T1000 (cell line): ENCODE results near the gene TEDC2.
A peak's percentile ranks its signal among the peaks of the same experiment; 100 is the strongest.

ENCODE experiments used
- DNase-seq: peaks from one replicate; lab custom pipeline; 2025; ENCODE audit warnings: mixed read lengths; lab: John Stamatoyannopoulos, UW

TEDC2 gene

DNA sequence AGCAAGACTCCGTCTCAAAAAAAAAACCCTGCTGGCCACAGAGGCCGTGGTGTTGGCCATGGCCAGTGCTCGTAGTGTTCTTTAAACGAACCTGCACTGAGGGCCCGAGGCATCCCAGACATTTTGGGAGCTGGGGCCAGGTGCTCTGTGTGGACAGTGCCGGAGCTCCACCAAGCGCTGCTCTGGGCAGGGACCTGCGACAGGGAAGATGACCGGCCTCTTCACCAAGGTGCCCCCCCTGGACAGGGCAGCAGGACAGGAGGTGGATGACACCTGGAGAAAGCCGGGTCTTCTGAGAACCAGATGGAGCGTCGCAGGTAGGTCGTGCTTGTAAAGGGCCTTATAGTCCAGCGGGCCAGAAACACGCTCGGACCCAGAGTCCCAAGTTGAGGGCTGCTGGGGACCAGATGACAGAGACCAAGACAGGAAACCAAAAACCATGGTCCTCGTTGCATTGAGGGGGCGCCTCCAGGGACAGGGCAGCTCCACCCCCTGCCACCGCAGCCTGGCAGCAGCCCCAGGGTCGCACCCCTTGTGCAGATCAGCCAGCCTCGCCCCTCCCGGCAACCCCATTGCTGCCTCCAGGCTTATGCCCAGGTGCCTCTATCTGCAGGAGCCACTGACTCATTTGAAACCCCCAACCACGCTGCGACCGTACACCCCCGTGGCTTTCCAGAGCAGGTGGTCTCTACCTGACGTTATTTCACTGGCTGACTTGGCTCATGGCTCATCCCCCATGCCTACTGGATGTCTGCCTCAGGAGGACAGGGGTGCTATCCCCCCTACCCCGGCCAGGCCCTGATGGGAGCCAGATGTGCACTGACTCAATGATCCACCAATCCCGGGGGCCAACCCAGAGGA, 7.0 kb downstream of the TEDC2 start:
- no peak for DNase-seq

DNA sequence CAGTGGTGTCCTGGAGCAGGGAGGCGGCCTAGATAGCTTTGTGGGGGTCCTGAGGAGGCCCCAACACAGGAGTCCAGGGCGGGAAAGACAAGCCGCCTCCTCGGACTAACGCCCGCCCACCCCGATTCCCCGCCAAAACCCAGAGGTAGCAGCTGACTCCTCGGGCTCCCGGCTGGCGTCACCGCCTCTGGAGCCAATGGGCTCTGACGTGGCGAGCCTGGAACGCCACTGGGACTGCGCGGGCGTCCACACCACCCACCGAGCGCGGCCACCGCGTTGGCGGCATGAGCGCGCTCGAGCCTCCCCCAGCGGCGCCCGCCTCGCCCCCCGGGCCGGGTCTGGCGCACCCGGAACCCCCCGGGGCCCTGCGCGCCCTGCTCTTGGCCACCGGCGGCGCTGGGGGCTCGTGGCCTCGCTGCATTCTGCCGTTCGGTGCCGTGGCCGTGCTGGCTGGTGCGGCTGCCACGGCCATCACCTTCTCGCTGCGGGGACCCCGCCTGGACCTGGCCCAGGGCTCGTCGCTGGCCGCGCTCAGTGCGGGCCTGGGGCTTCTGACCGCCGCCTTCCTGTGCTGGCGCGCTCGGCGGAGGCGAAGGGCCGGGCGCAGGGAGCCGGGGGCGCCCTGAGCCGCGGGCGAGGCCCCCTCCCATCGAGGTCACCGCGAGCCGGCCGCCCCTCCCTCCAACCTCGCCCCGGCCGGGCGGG, 7.8 kb downstream of the TEDC2 start:
- DNase-seq, result peak; percentile 59

- peak; percentile 40 for DNase-seq
These were observed 8.4 kb downstream of the TEDC2 start for GRCh38 chr16:2468233-2468724.

DNA sequence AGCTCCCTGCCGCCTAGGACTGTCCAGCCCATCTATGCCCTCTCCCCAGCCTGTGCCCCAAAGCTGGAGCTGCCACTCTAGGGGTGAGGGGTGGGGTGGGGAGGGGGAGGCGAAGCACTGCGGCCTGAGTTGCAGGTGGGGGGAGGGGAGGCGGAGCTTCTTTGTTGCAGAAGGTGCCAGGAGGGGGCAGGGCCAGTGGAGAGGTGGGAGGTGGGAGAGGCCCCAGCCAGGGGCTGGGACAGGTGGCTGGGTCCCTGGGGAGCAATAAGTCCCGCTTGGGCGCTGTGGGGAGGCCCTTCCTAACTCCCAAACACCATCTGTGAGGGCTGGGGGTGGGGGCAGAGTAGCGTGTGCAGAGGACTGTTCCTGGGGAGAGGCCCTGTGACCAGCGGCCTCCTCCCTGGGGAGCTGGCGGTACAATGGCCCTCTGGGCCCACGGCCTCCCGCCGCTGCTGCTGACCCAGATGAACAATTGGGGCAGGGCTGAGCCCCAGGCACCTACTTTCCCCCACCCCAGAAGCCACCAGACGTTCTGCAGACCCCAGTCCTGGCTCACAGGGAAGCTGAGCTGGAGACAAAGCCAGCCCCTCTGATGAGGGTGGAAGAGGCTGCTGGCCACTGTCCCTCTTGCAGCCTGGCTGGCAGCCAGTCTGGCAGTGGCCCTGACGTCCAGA, 9.0 kb downstream of the TEDC2 start:
- DNase-seq, result no peak

DNA sequence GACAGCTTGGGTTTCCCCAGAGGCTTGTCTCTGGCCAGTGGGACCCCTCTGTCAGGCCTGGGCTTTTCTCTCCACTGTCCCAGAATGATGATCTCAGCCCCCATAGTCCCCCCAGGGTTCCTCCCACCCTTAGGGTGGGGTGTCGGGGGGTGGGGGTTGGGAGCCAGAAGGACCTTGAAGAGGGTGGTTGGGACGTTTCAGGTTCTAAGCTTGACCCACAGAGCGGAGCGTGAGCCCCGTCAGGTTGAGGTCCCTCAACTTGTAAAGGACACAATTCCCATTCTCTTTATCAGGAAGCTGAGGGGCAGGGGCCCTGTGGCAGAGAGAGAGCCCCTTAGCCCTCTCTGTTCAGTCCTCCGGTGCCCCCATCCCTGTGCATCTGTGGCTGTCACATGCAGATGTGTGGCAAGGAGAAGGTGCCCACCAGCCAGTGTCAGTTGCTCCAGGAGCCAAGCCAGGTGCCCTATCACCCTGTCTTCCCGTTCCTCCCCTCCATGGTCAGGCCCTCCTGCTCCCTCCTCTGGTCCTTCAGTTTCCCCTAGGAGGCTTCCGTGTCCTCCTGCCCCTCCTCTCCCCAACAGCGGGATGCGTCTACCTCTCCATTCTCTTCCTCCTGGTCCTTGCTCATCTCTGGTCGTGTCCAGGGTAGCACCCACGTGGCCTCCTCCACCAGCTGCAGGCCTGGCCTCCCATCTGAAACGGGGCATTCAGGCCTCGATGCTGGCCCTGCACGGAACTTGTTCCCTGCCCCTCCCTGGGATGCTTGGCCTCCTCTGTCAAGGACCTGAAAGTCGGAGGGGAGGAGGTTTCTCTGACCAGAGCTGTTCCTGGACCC, 9.7 kb downstream of the TEDC2 start:
- no peak for DNase-seq

DNA sequence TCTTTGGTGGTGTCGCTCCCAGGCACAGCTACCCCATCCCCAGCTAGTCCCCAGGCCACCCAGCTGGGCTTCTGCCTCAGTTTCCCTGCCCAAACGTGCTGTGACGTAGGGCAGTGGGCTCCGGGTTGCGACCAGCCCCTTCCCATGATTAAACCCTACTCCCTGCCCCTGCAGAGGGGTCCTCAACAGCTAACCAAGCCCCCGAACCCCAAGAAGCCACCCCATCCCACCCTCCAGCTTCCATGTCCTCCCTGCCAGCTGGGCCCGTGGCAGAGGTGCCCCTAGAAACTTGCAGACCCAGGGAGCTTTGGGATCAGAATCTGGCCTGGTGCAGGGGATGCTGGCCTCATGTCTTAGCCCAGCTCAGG, 10.3 kb downstream of the TEDC2 start:
- no peak for DNase-seq

GRCh38 chr16:2470603-2471015, 10.7 kb downstream of the TEDC2 start:
- DNase-seq, result no peak

GRCh38 chr16:2471016-2471652, 11.2 kb downstream of the TEDC2 start, which contains the start of gene NTN3:
NTN3 (plus strand) TSS chr16:2471297; CDS start chr16:2471702, 405 bp downstream.
- DNase-seq, result no peak

DNA sequence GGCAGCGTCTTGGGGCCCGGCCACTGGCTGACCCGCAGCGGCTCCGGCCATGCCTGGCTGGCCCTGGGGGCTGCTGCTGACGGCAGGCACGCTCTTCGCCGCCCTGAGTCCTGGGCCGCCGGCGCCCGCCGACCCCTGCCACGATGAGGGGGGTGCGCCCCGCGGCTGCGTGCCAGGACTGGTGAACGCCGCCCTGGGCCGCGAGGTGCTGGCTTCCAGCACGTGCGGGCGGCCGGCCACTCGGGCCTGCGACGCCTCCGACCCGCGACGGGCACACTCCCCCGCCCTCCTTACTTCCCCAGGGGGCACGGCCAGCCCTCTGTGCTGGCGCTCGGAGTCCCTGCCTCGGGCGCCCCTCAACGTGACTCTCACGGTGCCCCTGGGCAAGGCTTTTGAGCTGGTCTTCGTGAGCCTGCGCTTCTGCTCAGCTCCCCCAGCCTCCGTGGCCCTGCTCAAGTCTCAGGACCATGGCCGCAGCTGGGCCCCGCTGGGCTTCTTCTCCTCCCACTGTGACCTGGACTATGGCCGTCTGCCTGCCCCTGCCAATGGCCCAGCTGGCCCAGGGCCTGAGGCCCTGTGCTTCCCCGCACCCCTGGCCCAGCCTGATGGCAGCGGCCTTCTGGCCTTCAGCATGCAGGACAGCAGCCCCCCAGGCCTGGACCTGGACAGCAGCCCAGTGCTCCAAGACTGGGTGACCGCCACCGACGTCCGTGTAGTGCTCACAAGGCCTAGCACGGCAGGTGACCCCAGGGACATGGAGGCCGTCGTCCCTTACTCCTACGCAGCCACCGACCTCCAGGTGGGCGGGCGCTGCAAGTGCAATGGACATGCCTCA, 12.0 kb downstream of the TEDC2 start:
- DNase-seq, result no peak

GRCh38 chr16:2472488-2472864, 12.6 kb downstream of the TEDC2 start:
- DNase-seq, result no peak

GRCh38 chr16:2472885-2473445, 13.1 kb downstream of the TEDC2 start:
- DNase-seq, result no peak

- DNase-seq, result no peak
These were observed 13.6 kb downstream of the TEDC2 start for GRCh38 chr16:2473446-2473926.

DNA sequence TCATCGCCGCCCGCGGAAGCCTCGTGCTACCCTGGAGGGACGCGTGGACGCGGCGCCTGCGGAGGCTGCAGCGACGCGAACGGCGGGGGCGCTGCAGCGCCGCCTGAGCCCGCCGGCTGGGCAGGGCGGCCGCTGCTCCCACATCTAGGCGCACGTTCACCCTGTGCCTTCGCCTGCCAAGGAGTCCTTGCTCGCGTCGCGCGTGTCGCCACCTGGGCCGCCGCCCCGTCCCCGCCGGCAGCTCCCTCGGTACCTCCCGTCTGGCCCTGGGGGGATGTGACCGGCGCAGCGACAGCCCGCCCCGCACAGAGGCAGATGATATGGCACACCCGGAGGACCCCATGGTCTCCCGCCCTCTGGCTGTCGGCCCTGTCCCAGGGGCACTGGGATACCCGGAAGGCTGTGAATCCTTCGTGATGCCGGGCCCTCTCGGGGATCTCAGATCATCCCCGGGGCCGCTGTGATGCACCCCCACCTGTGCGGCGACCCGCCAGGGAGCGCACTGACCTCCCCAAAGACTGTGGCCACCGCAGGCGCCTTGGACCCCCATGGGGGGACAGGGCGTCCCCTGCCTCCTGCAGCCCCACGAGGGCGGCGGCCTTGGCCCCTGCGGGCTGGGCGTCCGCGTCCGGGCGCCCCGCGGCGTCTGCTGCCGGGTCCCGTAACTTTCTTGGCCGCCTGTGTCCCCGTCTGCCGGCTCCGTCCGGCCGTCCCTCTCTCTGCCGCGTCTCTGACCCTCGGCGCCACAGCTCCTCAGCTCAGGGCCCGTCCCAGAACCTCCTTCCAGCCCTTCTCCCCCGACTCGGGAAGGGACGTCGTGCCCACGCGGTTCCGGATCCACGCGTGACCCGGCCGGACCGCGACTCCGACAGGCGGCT, 14.3 kb downstream of the TEDC2 start:
- peak; percentile 19 for DNase-seq

- DNase-seq, result peak; percentile 83
These were observed 15.0 kb downstream of the TEDC2 start, which contains the start of gene TBC1D24 for GRCh38 chr16:2474877-2475412. TBC1D24 (plus strand) TSS chr16:2475127; CDS start chr16:2496149, 21,022 bp downstream.

DNA sequence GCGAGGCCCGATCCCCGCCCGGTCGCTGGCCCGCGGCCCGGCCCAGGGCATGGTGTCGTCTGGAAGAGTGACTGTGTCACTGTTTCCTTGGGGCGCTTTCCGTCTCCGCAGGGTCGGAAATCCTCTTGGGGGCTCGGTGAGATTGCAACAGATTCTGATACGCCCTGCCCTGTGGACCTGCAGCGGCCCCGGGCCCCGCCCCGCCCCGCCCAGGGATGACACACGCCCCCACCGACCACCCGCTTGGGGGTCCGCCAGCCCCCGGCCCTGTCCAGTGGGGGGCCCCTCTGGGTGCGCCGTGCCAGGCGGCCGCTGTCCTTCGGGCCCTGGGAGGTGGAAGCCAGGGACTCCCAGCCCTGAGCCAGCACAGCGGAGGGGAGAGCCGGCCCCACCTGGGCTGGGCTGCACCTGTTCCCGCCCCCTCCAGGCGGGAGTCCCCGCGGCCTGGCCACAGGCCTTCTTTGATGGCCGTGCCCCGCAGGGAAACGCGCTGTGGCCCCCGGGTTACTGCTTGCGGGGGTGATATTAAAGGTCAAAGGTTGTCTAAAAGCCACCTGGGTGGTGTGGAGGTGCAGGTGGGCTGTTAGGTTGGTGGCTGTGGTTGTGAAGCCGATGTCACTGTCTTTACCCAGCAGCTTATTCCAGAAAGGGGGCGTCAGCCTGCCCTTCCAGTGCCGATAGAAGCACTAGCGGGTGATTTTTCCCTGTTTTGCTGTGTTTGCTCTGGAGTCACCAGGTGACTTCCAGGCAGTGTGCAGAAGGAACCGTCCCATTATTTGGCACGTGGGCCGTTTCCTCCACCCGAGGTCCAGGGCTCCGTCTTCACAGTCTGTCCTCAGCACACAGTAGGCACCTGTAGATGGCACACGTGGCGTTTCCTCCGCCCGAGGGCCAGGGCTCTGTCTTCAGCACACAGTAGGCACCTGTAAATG, 15.8 kb downstream of the TEDC2 start:
- no peak for DNase-seq

DNA sequence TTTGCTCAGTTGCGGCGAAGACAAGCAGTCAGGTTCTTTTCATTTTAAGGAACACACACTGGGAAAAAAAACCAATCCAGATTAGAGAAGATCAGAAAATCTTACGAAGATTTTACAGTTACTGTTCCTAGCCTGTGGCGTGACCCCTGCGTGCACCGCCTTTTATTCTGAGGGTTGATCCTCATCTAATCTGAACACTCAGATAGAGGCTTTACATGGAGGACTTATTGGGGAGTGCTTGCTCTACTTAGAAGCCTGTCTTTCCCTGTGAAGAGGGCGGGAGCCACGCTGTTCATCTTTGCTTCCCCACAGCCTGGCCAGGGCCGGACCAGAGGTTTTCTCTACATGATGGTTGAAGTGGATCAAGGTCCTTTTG, 16.4 kb downstream of the TEDC2 start:
- no peak for DNase-seq

GRCh38 chr16:2476741-2477140, 16.8 kb downstream of the TEDC2 start:
- DNase-seq, result no peak
